GM18520 (cell line): ENCODE measurements around the gene HOXD4.

Experiments
- ATAC-seq: cut with Tn5 transposase; IDR thresholded peaks from one replicate; pipeline ENCODE4 v1.9.1; 2021; ENCODE audit not compliant: unreplicated experiment

The HOXD4 gene

DNA sequence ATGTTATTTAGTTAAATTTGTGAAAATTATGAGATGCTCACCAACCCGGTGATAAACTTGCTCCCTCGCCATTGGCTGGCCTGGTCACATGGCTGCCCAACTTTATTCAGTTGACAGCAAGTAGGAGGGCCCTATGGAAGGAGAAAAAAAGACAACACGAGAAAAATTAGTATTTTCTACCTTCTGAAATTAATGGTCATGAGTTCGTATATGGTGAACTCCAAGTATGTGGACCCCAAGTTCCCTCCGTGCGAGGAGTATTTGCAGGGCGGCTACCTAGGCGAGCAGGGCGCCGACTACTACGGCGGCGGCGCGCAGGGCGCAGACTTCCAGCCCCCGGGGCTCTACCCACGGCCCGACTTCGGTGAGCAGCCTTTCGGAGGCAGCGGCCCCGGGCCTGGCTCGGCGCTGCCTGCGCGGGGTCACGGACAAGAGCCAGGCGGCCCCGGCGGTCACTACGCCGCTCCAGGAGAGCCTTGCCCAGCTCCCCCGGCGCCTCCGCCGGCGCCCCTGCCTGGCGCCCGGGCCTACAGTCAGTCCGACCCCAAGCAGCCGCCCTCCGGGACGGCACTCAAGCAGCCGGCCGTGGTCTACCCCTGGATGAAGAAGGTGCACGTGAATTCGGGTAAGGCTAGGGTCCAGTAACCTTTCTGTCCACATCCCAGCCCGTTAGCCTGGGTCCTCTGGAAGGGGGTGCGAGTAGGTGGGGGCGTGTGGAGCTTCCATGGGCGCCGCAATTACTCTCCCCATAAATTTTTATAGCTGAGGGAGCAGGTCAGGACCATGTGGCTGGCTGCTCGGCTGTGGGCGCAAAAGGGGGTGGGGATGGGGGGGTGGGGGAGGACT lies at the start of gene HOXD4:
TSS of gene HOXD4 (plus strand) at position 109 of the 846 bp plus-strand sequence. CDS start at position 193, 84 bp downstream.
- ATAC-seq = no peak

DNA sequence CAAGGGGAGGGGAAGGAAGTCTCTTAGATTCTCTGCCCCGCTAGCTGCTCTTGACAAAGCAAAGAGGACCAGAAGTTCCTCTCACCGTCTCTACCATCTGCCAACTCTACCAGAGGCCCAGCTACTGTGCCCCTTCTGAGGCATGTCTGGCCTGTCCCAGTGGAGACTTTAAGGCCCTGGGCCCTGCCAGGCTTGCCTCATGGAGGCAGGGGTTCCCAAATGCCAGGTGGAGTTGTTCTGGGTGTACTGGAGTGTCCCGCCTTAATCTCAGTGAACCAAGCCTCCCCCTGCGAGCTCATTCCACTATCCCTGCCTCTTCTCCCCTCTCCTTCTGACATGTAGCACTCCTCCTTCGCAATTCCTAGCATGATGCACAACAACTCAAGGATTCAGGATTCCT lies 49.5 kb upstream of the HOXD4 start:
- no peak for ATAC-seq

DNA sequence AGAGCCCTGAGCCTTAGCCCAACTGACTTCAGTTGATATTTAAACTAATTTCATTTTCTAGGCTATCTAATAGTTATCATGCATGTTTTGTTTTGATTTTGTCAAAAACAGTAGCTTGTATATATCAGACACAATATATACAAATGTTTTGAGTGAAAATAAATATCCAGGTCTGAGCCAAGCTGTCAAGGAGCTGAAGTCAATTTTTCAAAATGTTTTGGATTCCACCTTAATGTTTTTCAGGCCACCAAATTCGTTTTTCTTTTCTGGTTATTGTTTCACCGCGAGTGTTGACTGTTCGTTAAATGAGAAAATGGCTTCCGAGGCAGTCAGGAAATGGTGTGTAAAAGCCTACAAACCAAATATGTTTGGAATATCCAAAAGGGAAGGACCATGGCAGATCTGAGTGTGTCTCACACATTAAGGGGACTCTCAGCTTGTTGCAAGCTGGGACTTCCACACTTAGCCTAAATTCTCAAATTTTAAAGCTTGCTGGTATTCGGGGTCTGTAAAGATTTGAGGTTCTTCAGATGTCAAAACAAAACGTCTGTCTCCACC lies 49.0 kb upstream of the HOXD4 start:
- no peak for ATAC-seq

DNA sequence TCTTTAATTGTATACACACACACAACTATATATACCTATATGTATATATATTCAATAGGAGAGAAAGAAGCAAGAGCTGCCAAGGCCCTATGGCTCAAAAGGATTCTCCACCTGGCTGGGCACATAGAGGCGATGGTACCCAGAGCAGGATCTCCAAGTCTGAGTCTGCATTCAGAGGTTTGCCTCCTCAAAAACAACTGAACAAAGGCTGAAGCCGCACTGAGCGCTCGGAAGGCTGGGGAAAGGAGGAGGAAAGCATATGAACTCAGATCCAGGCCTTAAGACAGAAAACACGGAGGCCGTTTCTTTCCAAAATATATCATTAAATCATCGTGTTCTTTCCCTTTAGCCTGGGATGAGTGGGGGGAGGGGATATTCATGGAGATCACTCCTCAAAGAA lies 48.2 kb upstream of the HOXD4 start:
- no peak for ATAC-seq

DNA sequence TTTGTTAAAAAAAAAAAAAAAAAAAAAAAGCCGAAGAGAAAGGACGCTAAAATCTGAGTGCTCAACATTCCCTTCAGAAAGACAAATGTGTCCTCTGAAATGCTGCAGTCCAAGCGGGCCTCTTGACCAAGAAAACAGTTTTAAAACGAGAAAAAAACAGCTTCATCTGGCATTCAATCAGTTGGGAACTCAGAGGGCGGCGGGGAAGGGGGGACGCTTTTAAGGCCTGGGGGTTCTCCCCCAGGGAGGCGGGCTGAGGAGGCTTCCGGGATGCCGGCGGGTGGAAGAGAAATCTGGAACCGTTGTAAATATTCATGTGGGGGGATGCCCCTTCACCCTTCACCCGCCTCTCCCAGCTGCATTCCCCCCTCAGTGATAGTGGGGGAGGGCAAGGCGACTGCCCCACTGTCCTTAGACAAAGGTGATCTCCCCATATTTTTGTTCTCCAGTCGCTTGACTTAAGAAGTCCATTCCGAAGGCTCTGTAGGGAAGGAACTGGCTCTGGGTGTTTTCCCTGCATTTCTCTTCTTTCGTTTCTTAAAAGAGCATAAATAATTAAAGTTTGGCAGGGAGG lies 47.5 kb upstream of the HOXD4 start:
- ATAC-seq = no peak

DNA sequence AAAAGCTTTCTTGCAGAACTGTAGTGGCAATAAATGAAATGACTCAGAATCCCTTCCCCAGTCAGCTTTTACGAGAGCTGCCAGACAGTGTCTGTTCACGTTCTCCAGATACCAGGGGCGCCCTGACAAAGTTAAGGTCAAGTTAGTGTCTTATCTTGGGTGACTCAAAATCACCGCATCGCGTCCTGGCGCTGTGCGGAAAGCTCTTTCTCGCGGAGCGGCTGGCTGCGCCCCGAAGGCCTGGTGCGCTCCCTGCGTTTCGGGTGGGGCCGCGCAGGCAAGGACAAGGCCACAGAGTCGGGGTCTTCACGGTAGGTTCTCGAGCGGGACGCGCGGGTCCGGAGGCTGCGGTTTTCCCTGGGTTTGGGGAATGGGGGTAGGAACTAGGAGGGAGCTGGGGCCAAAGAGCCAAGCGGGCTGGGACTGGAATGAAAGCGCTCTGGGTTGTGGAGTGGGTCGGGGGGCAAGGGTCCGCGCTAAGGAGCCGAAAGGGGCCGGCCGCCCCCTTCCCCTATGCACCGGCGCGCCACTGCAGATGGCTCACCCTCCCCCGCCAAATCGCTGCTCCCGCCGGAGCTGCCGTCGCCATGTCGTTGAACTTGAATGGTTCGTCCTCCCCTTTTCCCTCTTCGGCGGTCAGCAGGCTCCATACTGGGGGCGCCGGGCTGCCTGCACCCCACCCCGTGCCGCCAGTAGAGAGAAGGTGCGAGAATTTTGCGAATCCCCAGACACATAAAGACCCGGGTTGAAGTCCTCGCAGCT lies 46.9 kb upstream of the HOXD4 start:
- ATAC-seq = no peak

DNA sequence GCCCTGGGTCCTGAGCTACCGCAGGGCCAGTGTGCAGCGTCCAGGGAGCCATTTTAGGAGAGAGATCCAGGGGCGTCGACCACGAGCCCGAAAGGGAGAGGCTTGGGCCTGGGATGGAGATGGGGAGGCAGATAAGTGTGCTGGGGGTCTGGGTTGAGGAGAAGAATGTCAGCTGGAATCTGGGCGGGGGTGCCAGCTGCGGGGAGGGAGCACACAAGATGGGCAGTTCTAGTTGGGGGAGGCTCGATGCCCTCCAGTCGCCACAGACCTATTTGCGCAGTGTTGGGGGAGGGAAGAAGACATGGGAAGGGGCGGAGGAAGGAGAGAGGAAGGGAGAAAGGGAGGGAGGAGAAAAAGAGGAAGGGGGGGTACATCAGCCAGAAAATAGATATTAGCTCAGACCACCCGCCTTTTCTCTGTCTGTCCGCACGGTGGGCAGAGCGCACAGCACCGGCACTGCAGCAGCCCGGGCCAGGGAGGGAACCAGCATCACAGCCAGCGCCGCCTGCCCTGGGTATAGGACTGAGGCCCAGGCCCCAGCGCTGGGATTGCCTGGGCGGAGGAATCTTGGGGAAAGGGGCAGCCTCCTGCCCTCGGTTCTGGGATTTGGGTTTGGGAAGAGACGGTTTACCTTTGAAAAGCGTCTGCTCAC lies 46.1 kb upstream of the HOXD4 start:
- no peak for ATAC-seq

DNA sequence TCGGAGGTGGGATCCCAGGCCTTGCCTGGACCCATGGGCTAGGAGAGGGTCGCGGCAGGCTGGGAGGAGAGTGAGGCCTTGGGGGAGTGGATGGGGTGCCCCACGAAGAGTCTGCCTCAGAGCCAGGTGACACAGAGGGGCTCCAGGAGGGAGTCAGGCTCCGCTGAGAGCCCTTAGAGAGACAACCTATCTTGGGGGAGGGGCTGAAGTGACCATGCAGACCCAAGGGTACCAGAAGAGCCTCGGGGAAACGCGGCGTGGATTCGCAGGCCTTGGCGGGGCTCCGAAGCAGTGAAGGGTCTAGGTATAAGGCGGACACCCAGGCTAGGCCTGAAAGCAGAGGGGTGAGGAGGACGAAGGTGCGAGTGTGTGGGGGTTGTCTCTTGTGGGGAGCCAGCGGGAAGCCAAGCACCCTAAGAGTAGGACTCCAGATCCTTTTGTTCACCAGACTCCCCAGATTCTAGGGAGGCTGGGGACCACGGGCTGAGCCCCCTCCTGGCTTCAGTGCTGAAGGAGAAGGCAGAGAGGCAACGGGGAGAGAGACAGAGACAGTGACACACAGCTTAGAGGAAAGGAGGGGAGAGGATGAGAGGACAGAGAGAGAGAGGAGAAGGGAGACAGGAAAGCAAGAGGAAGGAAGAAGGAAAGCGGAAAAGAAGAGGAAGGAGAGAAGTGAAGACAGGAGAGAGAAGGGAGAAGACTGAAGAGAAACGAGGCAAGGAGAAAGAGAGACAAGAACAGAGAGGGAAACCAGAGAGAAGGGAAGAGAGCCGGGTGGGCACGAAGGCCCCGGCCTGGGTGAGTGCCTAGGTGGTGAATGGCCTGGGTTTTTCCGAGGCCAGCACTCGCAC lies 45.4 kb upstream of the HOXD4 start:
- no peak for ATAC-seq

DNA sequence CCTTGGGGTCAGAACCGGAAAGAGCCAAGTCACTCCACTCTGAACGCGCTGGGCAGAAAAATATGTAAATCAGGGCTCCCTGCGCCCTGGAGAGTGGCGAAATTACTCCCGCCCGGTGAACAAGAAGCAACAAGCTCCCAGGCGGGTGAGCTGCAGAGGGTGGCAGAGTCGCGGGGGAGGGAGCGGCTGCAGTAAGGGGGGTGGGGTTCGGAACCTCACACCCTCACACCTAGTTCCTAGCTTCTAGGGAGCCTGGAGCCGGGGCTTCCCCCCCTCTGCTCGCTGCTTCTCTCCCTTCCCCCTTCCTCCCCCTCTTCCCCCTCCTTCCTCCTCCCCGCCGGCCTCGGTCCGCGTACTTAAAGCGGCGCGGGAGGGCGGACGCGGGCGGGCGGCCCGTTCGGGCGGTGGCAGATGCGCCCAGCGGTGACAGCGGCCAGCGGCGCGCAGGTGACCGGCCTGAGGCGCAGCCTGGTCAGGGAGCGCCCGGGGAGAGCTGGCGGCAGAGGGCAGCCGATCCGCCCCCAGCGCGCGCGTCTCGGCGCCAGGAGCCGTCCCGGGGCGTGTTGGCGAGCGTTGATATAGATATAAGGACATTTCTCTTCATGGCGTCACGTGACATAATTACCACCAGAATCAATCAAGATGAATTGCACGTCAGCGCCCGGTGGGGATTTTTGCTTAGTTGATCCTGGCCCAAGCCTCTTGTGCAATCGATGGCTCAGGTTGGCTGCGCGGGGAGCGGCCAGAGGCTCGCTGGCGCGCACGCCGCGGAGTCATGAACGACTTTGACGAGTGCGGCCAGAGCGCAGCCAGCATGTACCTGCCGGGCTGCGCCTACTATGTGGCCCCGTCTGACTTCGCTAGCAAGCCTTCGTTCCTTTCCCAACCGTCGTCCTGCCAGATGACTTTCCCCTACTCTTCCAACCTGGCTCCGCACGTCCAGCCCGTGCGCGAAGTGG lies 44.5 kb upstream of the HOXD4 start, which contains the start of gene HOXD11:
TSS of gene HOXD11 (plus strand) at position 700 of the 959 bp plus-strand sequence. CDS start at position 776, 76 bp downstream.
- ATAC-seq = no peak

DNA sequence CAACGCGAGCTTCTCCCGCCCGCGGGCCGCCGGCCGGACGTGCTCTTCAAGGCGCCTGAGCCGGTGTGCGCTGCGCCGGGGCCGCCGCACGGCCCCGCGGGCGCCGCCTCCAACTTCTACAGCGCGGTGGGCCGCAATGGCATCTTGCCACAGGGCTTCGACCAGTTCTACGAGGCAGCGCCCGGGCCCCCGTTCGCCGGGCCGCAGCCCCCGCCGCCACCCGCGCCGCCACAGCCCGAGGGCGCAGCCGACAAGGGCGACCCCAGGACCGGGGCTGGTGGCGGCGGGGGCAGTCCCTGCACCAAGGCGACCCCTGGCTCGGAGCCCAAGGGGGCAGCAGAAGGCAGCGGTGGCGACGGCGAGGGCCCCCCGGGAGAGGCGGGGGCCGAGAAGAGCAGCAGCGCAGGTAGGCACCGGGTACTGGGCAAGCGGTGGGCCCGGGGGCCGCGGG lies 43.6 kb upstream of the HOXD4 start:
- ATAC-seq = no peak

DNA sequence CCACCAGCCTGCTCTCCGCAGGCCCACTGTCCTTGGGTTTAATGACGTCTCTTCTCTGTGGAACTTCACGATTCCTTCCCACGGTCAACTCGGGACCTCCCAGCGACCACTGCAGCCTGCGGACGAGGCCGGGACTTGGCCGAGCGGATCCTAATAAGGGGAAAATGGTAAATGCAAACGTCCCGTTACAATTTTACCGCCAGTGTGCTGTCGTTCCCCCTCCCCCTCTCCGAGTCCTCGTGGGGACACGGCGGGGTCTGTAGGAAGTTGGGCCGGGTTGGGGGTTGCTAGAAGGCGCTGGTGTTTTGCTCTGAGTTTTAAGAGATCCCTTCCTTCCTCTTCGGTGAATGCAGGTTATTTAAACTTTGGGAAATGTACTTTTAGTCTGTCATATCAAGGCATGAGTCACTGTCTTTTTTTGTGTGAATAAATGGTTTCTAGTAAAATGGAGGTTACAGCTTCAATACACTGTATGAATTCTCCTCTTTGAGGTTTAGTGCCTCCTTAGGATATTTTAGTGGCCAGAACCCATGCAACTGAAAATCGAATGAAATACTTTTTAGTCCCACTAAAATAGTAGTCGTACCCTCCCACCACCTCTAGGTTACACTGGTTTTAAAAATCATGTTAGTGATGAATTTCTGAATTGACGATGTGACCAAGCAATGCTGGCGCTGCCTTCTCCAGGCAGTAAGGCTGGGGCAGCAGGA lies 42.0 kb upstream of the HOXD4 start:
- ATAC-seq = no peak

DNA sequence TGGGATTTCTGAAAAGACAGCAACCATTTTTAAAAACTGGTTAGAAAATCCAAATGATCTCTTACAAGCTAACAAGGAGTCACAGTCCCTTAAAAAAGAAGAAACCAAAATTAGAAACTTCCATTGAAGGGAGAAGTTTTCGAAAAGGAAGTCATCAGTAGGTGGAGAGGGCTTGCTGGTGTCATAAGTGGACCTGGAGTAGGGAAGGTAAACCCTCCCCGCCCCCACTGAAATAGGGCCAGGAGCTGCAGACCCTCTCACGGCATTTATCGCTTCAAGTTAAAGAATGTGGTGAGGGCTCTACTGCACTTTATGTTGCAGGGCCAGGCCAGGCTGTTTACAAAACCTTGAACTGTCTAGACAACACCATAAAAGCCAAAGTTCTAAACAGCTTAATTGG lies 41.4 kb upstream of the HOXD4 start:
- no peak for ATAC-seq

DNA sequence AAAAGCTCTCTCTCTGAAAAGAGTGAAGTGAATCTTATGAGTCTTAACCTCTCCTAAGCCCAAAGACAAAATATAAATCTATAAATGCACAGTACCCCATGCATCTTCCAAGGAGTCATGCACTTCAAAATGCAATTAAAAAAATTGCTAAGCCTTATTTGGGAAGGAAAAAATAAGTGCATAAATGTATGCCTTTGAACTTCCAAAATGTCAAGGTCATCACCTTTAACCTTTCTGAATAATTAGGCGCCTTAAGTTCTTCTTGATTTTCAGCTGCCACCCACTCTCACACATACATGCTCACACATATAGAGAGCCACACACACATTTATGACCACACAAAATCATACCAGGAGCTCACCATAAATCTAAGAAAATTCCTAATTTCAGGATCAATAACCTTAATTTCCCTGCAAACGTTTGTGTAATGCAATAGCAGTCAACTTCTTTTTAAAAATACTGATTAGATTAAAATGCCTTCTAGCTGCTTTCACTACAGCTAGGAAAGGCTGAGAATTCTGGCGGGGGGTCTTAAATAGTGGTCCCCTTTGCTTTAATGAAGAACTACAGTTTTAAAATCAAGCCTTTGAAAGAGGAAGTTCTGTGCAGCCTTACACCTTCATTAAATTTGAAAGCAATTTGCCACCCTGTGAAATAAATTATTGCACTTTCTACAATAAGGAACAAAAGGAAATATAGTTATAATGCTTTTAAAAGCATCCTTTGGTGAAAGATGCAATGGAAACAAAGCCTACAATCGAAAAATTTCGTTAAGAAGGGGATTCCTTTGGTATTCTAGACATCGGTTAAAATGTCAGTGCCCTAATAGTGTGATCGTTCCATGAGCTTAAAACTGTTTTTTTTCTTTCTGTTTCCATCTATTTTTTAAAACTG lies 40.7 kb upstream of the HOXD4 start:
- ATAC-seq = no peak

DNA sequence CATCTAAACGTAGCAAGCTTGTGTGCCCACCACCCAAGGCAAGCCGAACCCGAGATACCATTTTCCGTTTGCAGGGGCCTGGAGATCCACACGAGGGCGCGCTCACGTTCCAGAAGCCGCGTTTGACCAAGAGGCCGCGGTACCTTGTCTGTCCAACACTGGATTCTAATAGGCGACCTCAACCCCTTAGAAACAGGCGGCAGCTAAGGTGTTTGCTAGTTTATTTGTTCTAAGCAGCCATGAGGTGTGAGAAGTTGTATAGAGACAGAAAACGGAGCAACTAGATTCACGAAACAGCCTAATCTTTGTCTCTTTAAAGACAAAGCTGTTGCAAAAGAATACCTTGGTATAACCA lies 40.1 kb upstream of the HOXD4 start:
- no peak for ATAC-seq

DNA sequence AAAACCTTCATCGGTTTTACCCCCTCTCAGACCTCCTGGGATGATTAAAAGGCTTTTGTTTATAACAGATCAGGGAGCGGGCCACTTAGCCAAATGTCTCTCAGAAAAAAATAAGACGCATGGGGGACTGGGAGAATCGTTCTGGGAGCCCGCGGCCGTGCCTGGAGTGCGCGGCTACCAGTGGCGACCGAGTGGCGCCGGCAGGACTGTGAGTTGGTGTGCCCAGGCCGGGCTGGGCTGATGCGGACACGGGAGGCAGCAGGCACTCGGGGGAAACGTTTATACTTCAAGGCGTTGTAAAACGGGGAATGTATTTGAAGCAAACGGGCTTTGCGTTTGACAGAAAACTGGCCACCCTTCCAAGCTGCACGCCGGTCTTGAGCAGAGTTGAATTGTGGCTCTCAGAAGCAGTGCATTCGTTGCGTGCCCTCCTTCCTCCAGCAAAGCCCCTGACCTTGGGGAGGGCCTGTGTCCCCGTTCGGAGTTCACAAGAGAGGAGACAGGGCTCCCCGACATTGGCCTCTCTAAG lies 39.4 kb upstream of the HOXD4 start:
- ATAC-seq = no peak

DNA sequence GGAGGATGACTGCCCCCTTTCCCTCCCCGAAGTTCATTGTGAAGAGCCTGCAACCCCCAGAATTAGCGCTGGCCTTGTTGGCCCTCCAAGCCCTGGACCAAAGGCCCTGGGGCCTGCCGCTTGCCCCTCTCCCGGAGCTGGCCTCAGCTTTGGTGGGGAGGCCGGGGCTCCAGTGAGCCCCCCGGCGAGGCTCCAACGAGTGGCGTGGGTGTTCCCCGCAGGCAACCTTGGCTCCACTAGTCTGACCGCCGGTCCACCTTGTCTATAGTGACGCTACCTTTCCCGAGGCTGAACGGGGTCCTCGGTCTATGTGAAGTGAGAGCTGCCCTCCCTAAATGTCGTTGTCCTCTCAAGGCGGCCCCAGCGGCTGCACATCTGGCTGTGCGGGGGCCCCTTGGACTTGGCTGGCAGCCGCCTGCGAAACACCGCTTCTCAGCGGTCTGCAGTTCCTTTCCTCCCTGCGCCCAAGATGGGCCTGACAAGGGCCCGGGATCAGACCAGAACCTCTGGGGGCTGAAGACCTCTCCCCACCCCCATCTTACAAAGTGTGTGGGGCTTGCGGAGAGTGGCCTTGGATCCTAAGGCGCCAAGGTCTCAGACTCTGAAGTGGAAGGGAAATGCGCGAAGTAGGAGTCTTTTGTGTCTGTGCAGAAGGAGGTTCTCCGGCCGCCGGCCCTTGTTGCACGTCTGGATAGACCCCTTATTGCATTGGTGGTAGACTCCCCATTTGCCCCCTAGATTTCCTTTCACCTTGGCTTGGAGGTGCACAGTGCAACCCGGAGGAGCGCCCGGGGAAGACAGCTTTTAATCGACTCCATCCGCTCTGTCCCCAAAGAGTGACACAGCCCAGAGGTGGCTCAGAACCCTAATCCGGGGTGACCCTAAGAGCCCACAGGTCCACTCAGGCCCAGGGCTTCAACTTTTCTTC lies 38.7 kb upstream of the HOXD4 start:
- ATAC-seq = no peak
